HEK293T (cell line): ENCODE measurements around the gene DMTF1.
"Not testable (repeated sequence)": the region's sequence is repeated elsewhere in the genome, so short reads cannot be mapped to it uniquely, and the experiment has no call there.

Experiments used
- CTCF ChIA-PET: fragments of 350-600 bp; formaldehyde crosslinking; extraction: SDS; loops from one replicate; lab custom pipeline; 2021; ENCODE audit warnings: antibody characterized with exemption, inconsistent platforms; lab: Yijun Ruan, JAX
- POLR2A ChIA-PET: fragments of 350-600 bp; formaldehyde crosslinking; extraction: SDS; loops from one replicate; lab custom pipeline; 2020; ENCODE audit warnings: antibody characterized with exemption, inconsistent platforms; lab: Yijun Ruan, JAX
- DNase-seq: peaks from one replicate; pipeline ENCODE4 v3.0.0; 2012; ENCODE audit warnings: mixed read lengths; ENCODE audit errors: extremely low spot score
- ARNT ChIP-seq: fragments of 450-650 bp; IDR thresholded peaks from 2 replicates; pipeline ENCODE4 v1.6.1; 2017; ENCODE audit warnings: mild to moderate bottlenecking
- BHLHE40 ChIP-seq: fragments of 450-650 bp; IDR thresholded peaks from 2 replicates; pipeline ENCODE4 v1.6.1; 2016; ENCODE audit warnings: mild to moderate bottlenecking, moderate library complexity, borderline replicate concordance
- CTBP1 ChIP-seq: fragments of 450-650 bp; IDR thresholded peaks from 2 replicates; pipeline ENCODE4 v1.6.1; 2016; ENCODE audit warnings: borderline replicate concordance
- ELF4 ChIP-seq: fragments of 450-650 bp; IDR thresholded peaks from 2 replicates; pipeline ENCODE4 v1.6.1; 2017; ENCODE audit warnings: antibody characterized with exemption
- FOXA1 ChIP-seq: fragments of 450-650 bp; IDR thresholded peaks from 2 replicates; pipeline ENCODE4 v1.6.1; 2016; ENCODE audit warnings: mild to moderate bottlenecking
- FOXK2 ChIP-seq: fragments of 450-650 bp; IDR thresholded peaks from 2 replicates; pipeline ENCODE4 v1.6.1; 2016; ENCODE audit warnings: mild to moderate bottlenecking
- FOXM1 ChIP-seq: fragments of 450-650 bp; IDR thresholded peaks from 2 replicates; pipeline ENCODE4 v1.6.1; 2017; ENCODE audit warnings: mild to moderate bottlenecking, borderline replicate concordance
- HDGF ChIP-seq: fragments of 450-650 bp; IDR thresholded peaks from 2 replicates; pipeline ENCODE4 v1.6.1; 2017; ENCODE audit warnings: antibody characterized with exemption, borderline replicate concordance
- L3MBTL2 ChIP-seq: fragments of 450-650 bp; conservative IDR thresholded peaks from 2 replicates; pipeline ENCODE4 v1.6.1; 2016; ENCODE audit warnings: mild to moderate bottlenecking
- LEF1 ChIP-seq: fragments of 450-650 bp; IDR thresholded peaks from 2 replicates; pipeline ENCODE4 v1.6.1; 2017; ENCODE audit warnings: mild to moderate bottlenecking, borderline replicate concordance
- NFRKB ChIP-seq: fragments of 450-650 bp; IDR thresholded peaks from 2 replicates; pipeline ENCODE4 v1.6.1; 2016; ENCODE audit warnings: mild to moderate bottlenecking, moderate library complexity
- PKNOX1 ChIP-seq: fragments of 450-650 bp; IDR thresholded peaks from 2 replicates; pipeline ENCODE4 v1.6.1; 2016
- SP1 ChIP-seq: fragments of 450-650 bp; IDR thresholded peaks from 2 replicates; pipeline ENCODE4 v1.6.1; 2017
- SUZ12 ChIP-seq: fragments of 450-650 bp; IDR thresholded peaks from 2 replicates; pipeline ENCODE4 v1.6.1; 2016; ENCODE audit warnings: mild to moderate bottlenecking
- TARDBP ChIP-seq: fragments of 450-650 bp; IDR thresholded peaks from 2 replicates; pipeline ENCODE4 v1.6.1; 2016
- ZNF384 ChIP-seq: fragments of 450-650 bp; IDR thresholded peaks from 2 replicates; pipeline ENCODE4 v1.6.1; 2016

The DMTF1 gene

GRCh38 chr7:87204933-87205332, 52.7 kb downstream of the DMTF1 start:
- ChIA-PET CTCF (no interaction called here), POLR2A (no interaction called here)
- DNase-seq: no peak
- no peak for TF ChIP-seq LEF1
- TF ChIP-seq ZNF384: no peak
- no peak for TF ChIP-seq ARNT
- no peak for TF ChIP-seq HDGF
- TF ChIP-seq ELF4: no peak
- no peak for TF ChIP-seq FOXM1
- TF ChIP-seq NFRKB: no peak
- no peak for TF ChIP-seq PKNOX1
- no peak for TF ChIP-seq CTBP1
- TF ChIP-seq SUZ12: no peak
- TF ChIP-seq BHLHE40: no peak
- no peak for TF ChIP-seq TARDBP
- no peak for TF ChIP-seq FOXA1
- TF ChIP-seq FOXK2: no peak
- TF ChIP-seq SP1: no peak
- no peak for TF ChIP-seq L3MBTL2

- DNase-seq, POLR2A ChIA-PET, CTCF ChIA-PET: not testable (repeated sequence)
Observed at GRCh38 chr7:87205701-87206100, 53.4 kb downstream of the DMTF1 start.

- DNase-seq: no peak
- ChIA-PET POLR2A (no interaction called here), CTCF (no interaction called here)
- no peak for TF ChIP-seq TARDBP
- no peak for TF ChIP-seq NFRKB
- TF ChIP-seq SUZ12: no peak
- no peak for TF ChIP-seq CTBP1
- TF ChIP-seq FOXM1: no peak
- no peak for TF ChIP-seq PKNOX1
- TF ChIP-seq LEF1: no peak
- TF ChIP-seq ARNT: no peak
- TF ChIP-seq ELF4: no peak
Observed at GRCh38 chr7:87206361-87206760, 54.1 kb downstream of the DMTF1 start.

- CTCF ChIA-PET: no interaction called here
- POLR2A ChIA-PET: no interaction called here
- TF ChIP-seq HDGF (no peak), TARDBP (no peak), ARNT (no peak), FOXK2 (no peak), SUZ12 (no peak), SP1 (no peak), BHLHE40 (no peak), CTBP1 (no peak), FOXM1 (no peak)
- DNase-seq: no peak
Observed at GRCh38 chr7:87209295-87209924, 57.2 kb downstream of the DMTF1 start.

- no peak for TF ChIP-seq CTBP1
- TF ChIP-seq FOXM1: no peak
- no peak for TF ChIP-seq FOXA1
- TF ChIP-seq SUZ12: no peak
- no peak for TF ChIP-seq PKNOX1
- CTCF ChIA-PET: no interaction called here
- POLR2A ChIA-PET: no interaction called here
- DNase-seq: no peak
Observed at GRCh38 chr7:87210506-87210905, 58.3 kb downstream of the DMTF1 start.

GRCh38 chr7:87212498-87212897, 60.2 kb downstream of the DMTF1 start:
- no peak for TF ChIP-seq ELF4
- TF ChIP-seq SP1: no peak
- TF ChIP-seq CTBP1: no peak
- no peak for TF ChIP-seq FOXK2
- no peak for TF ChIP-seq LEF1
- TF ChIP-seq BHLHE40: no peak
- no peak for TF ChIP-seq ZNF384
- TF ChIP-seq FOXM1: no peak
- TF ChIP-seq L3MBTL2: no peak
- TF ChIP-seq TARDBP: no peak
- TF ChIP-seq ARNT: no peak
- POLR2A ChIA-PET: interaction anchor here (1.2 to 3.2 kb wide), 2 partner anchors 8 to 61 kb away, joined by 3 to 12 read pairs; partner anchors contain the start of gene DMTF1
- CTCF ChIA-PET: no interaction called here
- DNase-seq: no peak

GRCh38 chr7:87213252-87213651, 61.0 kb downstream of the DMTF1 start:
- CTCF ChIA-PET: no interaction called here
- DNase-seq: no peak
- TF ChIP-seq L3MBTL2 (no peak), FOXM1 (no peak), TARDBP (no peak), SP1 (no peak), ARNT (no peak), FOXK2 (no peak), PKNOX1 (no peak), HDGF (no peak), ZNF384 (no peak), NFRKB (no peak), ELF4 (no peak), FOXA1 (no peak), BHLHE40 (no peak), CTBP1 (no peak), SUZ12 (no peak), LEF1 (no peak)
- POLR2A ChIA-PET: interaction anchor here (3.2 kb wide), 1 partner anchor 61 kb away, joined by 12 read pairs; the partner anchor contains the start of gene DMTF1
